Stimulated activated CD8-positive, alpha-beta memory T cell treated with anti-CD3 and anti-CD28 coated beads, Interleukin-7, amount 100 ng/mL, for 4 hours (primary cell): ENCODE results near the gene SGCG.

ENCODE experiments used
- DNase-seq, 2 donors: peaks; one replicate each; pipeline ENCODE4 v3.0.0-alpha.2; 2020; ENCODE audit warnings: low read depth in 2 of 2

The SGCG gene

DNA sequence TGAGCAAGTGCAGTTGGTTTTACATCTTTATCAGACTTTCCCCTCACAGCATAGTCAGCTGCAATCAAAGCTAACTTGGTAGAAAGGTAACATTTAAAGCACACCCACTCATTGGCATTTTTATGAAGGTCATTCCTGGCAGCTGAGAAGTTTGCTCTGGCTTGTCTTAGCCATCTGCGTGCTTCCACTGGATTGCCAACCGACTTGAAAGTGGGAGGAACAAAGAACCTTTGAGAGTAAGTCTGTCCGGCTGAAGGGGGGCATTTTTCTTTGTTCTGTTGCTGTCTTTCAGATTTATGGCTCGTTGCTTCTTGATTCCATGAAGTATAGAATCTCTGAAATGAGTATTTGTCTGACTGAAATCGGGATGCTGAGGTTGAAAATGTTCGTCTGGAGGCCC, 149.6 kb downstream of the SGCG start:
- no peak for DNase-seq

DNA sequence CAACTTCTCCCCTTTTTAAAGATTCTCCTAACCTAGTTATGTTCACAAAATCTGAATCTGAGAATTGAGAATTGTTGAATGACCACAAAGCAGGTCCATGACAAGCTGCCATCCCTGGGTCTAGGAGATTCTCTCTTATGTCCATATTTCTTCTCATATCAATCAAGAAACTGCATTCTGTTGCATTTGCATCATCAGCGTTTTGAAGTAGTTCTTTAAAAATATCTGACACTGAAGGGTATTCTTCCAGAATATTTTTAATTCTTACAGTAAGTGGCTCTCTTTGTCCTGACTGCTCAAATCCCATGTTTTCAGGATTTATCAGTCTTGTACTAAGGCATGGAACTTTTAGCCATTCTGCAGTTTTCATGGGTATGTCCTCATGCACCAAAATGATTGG, 158.4 kb downstream of the SGCG start:
- DNase-seq, result no peak

DNA sequence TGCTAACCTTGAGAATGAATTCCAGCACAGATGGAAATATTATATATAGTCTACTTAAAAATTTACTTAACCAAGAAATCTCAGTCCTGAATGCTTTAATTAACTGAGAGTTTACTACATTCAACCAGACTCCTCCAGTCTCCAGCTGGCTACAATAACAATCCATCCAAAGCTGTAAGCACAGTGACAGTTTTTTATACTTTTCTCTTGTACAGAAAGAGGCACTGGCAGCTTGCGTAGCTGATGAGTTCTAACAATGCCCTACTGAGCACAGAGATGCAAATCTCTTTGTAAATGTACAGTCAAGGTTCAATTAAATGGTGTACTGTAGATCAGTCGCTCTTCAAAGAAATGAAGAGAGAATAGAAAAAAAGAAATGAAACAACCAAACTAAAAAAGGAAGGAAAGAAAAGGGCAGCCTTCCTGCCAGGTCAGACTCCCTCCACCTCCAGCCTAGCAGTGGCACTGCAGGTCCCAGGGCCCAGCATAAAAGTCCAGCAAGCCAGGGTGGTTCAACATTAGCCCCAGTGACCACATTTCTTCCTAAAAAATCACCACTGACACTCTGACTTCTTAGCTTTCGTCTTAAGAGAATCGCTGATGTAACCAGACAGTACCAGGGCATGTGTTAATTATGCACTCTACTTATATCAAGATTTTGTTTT, 164.3 kb downstream of the SGCG start:
- no peak for DNase-seq

DNA sequence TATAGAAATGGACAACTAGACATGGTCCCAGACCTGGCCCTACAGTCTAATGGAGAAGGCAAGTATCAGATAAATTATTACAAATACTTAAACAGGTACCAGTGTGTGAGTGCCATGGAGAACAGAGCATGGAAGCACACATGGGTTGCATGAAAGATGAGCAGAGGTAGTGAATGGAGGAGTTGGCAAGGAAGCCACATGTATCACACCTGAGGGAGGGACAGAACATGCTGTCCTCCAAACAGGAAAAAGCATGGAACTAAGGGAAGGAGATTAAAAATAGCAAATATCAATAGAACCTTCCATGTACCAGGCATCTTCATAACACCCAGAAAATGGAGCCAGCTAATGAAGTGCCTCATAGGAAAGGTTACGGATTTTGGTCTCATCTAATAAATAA, 166.8 kb downstream of the SGCG start:
- no peak for DNase-seq

- DNase-seq, result no peak
These were observed 167.7 kb downstream of the SGCG start for GRCh38 chr13:23348262-23349127.

GRCh38 chr13:23349161-23349897, 168.6 kb downstream of the SGCG start:
- DNase-seq, result no peak

- no peak for DNase-seq
These were observed 169.2 kb downstream of the SGCG start for GRCh38 chr13:23350009-23350408.

DNA sequence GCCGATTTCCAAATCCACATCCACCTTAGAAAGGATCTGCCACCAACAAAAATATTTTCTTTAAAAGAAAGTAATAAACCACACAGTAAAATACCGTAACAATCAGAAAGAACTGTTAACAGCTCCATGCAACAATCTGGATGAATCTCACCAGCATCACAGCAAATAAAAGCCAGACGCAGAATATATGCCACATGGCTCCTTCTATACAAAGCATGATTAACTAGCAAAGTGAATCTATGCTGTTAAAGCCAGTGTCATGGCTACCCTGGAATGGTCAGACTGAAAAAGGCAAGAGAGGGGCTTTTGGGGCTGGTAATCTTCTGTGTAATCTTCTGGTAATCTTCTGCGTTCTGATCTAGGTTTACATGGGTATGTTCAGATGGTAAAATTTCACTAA, 171.4 kb downstream of the SGCG start:
- DNase-seq, result no peak

GRCh38 chr13:23354520-23354919, 173.7 kb downstream of the SGCG start:
- no peak for DNase-seq

GRCh38 chr13:23356368-23356767, 175.6 kb downstream of the SGCG start:
- DNase-seq, result no peak

DNA sequence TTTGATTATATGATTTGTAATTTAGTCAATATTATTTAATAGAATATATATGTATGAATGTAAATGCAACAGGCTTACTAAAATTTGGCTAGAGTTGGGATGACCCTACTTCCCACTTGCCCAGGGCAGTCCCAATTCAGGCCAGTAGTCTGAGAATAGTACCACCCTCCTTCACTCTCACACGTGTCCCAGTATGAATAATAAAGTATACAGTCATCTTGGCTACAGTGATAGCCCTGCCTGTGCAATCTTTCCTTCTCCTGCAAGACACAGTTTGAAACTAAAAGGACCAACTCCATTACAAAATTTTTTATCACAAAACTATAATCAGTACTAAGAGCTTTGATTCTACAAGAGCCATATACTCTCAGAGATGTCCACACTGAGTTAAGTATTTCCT, 176.6 kb downstream of the SGCG start:
- DNase-seq, result no peak

- no peak for DNase-seq
These were observed 179.1 kb downstream of the SGCG start for GRCh38 chr13:23359882-23360281.

- no peak for DNase-seq
These were observed 184.9 kb downstream of the SGCG start for GRCh38 chr13:23365652-23366051.

DNA sequence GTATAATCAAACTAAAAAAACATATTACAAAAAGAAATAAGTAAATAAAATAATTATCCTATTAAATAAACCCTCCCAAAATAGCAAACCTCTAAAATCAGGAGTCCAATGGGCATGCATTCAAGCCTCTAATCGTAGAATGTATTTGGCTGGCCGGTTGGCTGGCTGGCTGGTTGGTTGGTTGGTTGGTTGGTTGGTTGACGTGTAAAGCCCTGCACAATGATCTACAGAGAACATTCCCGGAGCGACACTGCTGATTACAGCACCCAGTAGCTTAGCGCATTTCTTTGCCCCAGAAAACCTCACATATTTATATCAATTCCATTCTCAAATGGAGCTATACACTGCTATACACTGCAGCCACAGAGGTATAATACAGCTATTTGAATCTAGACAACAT, 187.1 kb downstream of the SGCG start:
- DNase-seq, result no peak

DNA sequence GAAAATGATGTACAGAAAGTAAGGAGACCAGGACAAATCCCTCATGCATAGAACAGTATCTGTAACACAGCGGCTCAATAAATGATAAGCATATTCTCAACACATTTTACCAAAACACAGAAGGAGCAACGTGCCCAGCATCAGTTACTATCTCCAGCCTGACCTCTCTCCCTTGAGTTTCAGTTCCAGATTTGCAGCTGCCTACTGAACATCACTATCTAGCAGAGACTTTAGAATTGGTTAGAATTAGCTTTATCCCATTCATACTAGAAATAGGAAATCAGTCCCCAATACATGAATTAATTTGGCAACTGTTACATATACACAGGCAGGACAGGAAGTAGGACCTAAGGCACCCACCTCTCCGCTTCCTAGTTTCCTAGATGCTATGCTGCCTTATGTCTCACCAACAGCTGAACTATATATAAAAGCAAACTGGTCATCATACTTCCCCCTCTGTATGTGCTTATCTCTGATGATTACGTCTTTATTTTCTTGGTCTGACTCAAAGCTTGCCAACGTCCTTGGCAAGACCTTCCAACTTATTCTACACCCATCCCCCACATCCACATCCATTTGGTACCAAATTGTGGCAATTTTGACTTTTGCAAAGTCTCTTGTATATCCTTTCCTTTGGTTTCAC, 191.6 kb downstream of the SGCG start:
- no peak for DNase-seq
